ENCODE data around the gene SULT6B1.

The SULT6B1 gene

DNA sequence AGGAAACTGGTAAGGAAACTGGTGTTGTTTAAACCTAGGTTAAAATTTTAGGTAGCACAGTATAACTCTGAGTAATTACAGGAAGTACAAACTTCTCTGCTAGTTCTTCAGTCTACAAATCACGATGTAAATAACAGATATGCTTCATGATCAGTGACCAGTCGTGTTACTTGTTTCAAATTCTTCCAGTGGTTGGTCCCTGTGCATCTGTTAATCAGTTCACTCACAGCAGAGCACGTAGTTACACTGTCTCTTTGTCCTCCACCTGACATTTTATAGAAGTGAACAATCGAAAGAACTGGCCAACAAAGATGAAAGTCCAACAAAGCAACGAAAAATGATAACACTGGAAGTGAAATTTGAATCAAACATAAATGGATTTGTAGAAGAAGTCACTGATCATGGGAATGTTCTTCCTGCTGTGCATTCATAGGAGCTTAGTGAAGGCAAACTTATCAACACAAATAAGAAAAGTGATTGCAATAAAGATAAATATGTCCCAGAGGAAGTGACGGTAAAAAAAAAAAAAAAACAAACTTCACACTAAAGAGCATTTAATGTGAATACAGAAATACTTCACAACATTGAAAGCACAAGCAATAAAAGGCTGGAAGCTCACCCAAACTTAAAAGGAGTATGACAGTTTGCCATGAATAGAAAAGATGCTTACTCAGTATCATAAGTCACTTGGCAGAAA lies 38.7 kb downstream of the SULT6B1 start:
- no peak for DNase-seq (ENCODE audit: low read depth)

- DNase-seq (ENCODE audit: low read depth), result no peak
These were observed 40.1 kb downstream of the SULT6B1 start for GRCh38 chr2:37148325-37148724.

DNA sequence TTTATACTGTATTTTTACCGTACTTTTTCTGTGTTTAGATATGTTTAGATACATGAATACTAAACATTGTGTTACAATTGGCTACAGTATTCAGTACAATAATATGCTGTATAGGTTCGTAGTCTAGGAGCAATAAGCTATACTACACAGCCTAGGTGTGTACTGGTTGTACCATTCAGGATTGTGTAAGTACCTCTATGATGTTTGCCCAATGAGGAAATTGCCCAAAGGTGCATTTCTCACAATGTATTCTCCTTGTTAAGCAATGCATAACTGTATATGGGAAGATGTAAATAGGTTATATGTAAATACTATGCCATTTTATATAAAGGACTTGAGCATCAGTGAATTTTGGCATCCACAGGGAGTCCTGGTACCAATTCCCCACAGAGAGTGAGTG lies 42.4 kb downstream of the SULT6B1 start:
- DNase-seq (ENCODE audit: low read depth), result no peak

DNA sequence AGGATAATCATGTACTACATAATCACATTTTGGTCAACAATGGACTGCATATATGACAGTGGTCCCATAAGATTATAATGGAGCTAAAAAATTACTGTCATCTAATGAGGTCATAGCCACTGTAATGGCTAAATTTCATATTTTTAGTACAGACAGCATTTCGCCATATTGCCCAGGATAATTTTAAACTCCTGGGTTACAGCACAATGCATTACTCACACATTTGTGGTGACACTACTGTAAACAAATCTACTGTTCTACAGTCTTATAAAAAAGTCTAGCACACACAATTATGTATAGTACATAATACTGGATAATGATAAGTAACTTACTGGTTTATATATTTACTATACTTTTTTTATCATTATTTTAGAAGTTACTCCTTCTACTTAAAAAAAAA lies 44.5 kb downstream of the SULT6B1 start:
- no peak for DNase-seq (ENCODE audit: low read depth)

DNA sequence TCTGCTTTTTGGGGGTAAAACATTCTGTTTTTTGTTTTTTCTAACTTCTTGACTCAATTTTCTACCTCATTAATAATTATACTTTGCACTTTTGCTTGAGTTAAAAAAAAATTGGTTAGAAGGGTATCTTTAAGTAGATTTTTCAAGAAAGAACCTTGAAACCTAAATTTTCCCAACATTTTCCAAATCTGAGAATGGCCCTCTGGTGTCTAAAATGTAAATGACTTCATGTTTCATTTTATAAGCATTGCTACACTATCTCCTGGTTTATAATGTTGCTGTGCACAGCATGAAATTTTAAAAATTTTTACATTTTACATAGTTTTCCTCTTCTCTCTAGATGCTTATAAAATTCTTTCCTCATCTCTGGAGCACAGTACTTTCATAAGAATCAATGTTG lies 45.9 kb downstream of the SULT6B1 start:
- no peak for DNase-seq (ENCODE audit: low read depth)

DNA sequence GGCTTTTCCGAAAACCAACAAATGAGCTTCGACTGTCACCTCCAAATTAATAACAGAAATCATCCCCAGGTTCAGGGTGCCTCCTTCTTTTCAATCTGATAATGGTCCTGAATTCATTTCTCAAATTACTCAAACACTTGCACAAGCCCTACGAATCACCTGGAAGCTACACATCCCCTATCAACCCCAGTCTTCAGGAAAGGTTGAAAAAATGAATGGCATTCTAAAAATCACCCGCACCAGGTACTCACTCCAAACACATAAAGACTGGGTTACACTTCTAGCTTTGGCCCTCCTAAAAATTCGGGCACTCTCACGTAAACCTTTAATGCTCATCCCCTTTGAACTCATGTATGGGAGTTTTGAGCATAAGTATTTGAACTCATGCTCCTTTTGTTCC lies 55.6 kb downstream of the SULT6B1 start:
- no peak for DNase-seq (ENCODE audit: low read depth)

GRCh38 chr2:37125416-37125815 lies 63.1 kb downstream of the SULT6B1 start:
- no peak for DNase-seq (ENCODE audit: low read depth)

- DNase-seq (ENCODE audit: low read depth), result no peak
These were observed 69.3 kb downstream of the SULT6B1 start for GRCh38 chr2:37119157-37119556.

All from activated T-helper 1 cell treated with Interleukin-2 at 50 U/mL for 16 hours (primary cell).